ENCODE measurements around the gene CD247.

Gene CD247

GRCh38 chr1:167496797-167497619, 21.3 kb downstream of the CD247 start:
- Histone ChIP-seq H2BK5ac (ENCODE audit: low read depth, low read length, poor library complexity, severe bottlenecking) (no peak overlapping the region), H2BK15ac (ENCODE audit: low read depth, poor library complexity, severe bottlenecking) (no peak overlapping the region), H4K91ac (ENCODE audit: low read length) (no peak overlapping the region), H2BK12ac (ENCODE audit: low read length in 2 of 2) (no peak overlapping the region), H2BK120ac (ENCODE audit: low read depth, low read length) (no peak overlapping the region), H3K79me1 (replicated peaks; ENCODE audit: low read length, poor library complexity, severe bottlenecking) (no peaks in the 10 kb centered on the region), H3K14ac (ENCODE audit: low read length in 2 of 2) (no peak overlapping the region), H2AFZ (ENCODE audit: low read depth, low read length) (no peak overlapping the region), H3K36me3 (ENCODE audit: control insufficient read depth in 1 of 2, insufficient read depth in 2 of 2, low read depth in 1 of 2, low read length in 2 of 2) (no peaks in the 10 kb centered on the region), H3K27me3 (ENCODE audit: control insufficient read depth in 1 of 2, insufficient read depth in 1 of 2, low read length in 2 of 2) (peaks cover 64 to 82% of the 10 kb centered on the region in 2 experiments), H3K4me2 (ENCODE audit: low read length, poor library complexity, severe bottlenecking) (no peak overlapping the region), H4K8ac (ENCODE audit: low read length) (no peak overlapping the region), H2AK5ac (ENCODE audit: low read length, severe bottlenecking) (no peak overlapping the region), H3K4ac (ENCODE audit: low read depth in 1 of 2, low read length in 2 of 2) (no peak overlapping the region), H3K23ac (ENCODE audit: low read length in 2 of 2) (no peak overlapping the region), H3K27ac (ENCODE audit: low read length, poor library complexity, severe bottlenecking) (no peak overlapping the region), H3K4me1 (ENCODE audit: control insufficient read depth, insufficient read depth, low read depth, low read length) (peaks cover 2% of the 10 kb centered on the region), H3K9me3 (ENCODE audit: control insufficient read depth, low read length) (no peaks in the 10 kb centered on the region), H3K4me3 (ENCODE audit: insufficient read depth in 1 of 2, low read depth in 1 of 2, low read length in 2 of 2) (no peak overlapping the region), H3K9ac (ENCODE audit: low read length) (no peak overlapping the region), H3K18ac (ENCODE audit: low read depth in 1 of 2, low read length in 2 of 2) (no peak overlapping the region)
- 82% methylated on average over 9 of the region's 11 CpGs for WGBS
- no peak for DNase-seq

GRCh38 chr1:167493372-167493771, 25.0 kb downstream of the CD247 start:
- Histone ChIP-seq H3K79me1 (replicated peaks; ENCODE audit: low read length, poor library complexity, severe bottlenecking) (no peaks in the 10 kb centered on the region), H4K8ac (ENCODE audit: low read length) (no peak overlapping the region), H2BK15ac (ENCODE audit: low read depth, poor library complexity, severe bottlenecking) (no peak overlapping the region), H2BK12ac (ENCODE audit: low read length in 2 of 2) (no peak overlapping the region), H3K4me1 (ENCODE audit: control insufficient read depth, insufficient read depth, low read depth, low read length) (peaks cover 2% of the 10 kb centered on the region), H2BK5ac (ENCODE audit: low read depth, low read length, poor library complexity, severe bottlenecking) (no peak overlapping the region), H3K9me3 (ENCODE audit: control insufficient read depth, low read length) (no peaks in the 10 kb centered on the region), H3K36me3 (ENCODE audit: control insufficient read depth in 1 of 2, insufficient read depth in 2 of 2, low read depth in 1 of 2, low read length in 2 of 2) (no peaks in the 10 kb centered on the region), H3K4me2 (ENCODE audit: low read length, poor library complexity, severe bottlenecking) (no peak overlapping the region), H3K27ac (ENCODE audit: low read length, poor library complexity, severe bottlenecking) (no peak overlapping the region), H3K4me3 (ENCODE audit: insufficient read depth in 1 of 2, low read depth in 1 of 2, low read length in 2 of 2) (no peak overlapping the region), H2AFZ (ENCODE audit: low read depth, low read length) (no peak overlapping the region), H4K91ac (ENCODE audit: low read length) (no peak overlapping the region), H3K14ac (ENCODE audit: low read length in 2 of 2) (no peak overlapping the region), H2BK120ac (ENCODE audit: low read depth, low read length) (no peak overlapping the region), H3K4ac (ENCODE audit: low read depth in 1 of 2, low read length in 2 of 2) (no peak overlapping the region), H2AK5ac (ENCODE audit: low read length, severe bottlenecking) (no peak overlapping the region), H3K27me3 (ENCODE audit: control insufficient read depth in 1 of 2, insufficient read depth in 1 of 2, low read length in 2 of 2) (peaks cover 53 to 58% of the 10 kb centered on the region in 2 experiments), H3K23ac (ENCODE audit: low read length in 2 of 2) (no peak overlapping the region), H3K9ac (ENCODE audit: low read length) (no peak overlapping the region), H3K18ac (ENCODE audit: low read depth in 1 of 2, low read length in 2 of 2) (no peak overlapping the region)
- no CpG with 5 or more reads among the region's 2 CpGs for WGBS
- no peak for DNase-seq

- Histone ChIP-seq H4K8ac (ENCODE audit: low read length) (no peak overlapping the region), H3K9me3 (ENCODE audit: control insufficient read depth, low read length) (no peaks in the 10 kb centered on the region), H3K4me1 (ENCODE audit: control insufficient read depth, insufficient read depth, low read depth, low read length) (peaks cover 2% of the 10 kb centered on the region), H3K14ac (ENCODE audit: low read length in 2 of 2) (no peak overlapping the region), H2BK120ac (ENCODE audit: low read depth, low read length) (no peak overlapping the region), H2BK5ac (ENCODE audit: low read depth, low read length, poor library complexity, severe bottlenecking) (no peak overlapping the region), H3K18ac (ENCODE audit: low read depth in 1 of 2, low read length in 2 of 2) (no peak overlapping the region), H3K9ac (ENCODE audit: low read length) (no peak overlapping the region), H3K4me2 (ENCODE audit: low read length, poor library complexity, severe bottlenecking) (no peak overlapping the region), H2BK15ac (ENCODE audit: low read depth, poor library complexity, severe bottlenecking) (no peak overlapping the region), H4K91ac (ENCODE audit: low read length) (no peak overlapping the region), H2BK12ac (ENCODE audit: low read length in 2 of 2) (no peak overlapping the region), H3K4ac (ENCODE audit: low read depth in 1 of 2, low read length in 2 of 2) (no peak overlapping the region), H3K27me3 (ENCODE audit: control insufficient read depth in 1 of 2, insufficient read depth in 1 of 2, low read length in 2 of 2) (peaks cover 44 to 50% of the 10 kb centered on the region in 2 experiments), H3K79me1 (replicated peaks; ENCODE audit: low read length, poor library complexity, severe bottlenecking) (no peaks in the 10 kb centered on the region), H3K27ac (ENCODE audit: low read length, poor library complexity, severe bottlenecking) (no peak overlapping the region), H2AFZ (ENCODE audit: low read depth, low read length) (no peak overlapping the region), H3K36me3 (ENCODE audit: control insufficient read depth in 1 of 2, insufficient read depth in 2 of 2, low read depth in 1 of 2, low read length in 2 of 2) (no peaks in the 10 kb centered on the region), H2AK5ac (ENCODE audit: low read length, severe bottlenecking) (no peak overlapping the region), H3K4me3 (ENCODE audit: insufficient read depth in 1 of 2, low read depth in 1 of 2, low read length in 2 of 2) (no peak overlapping the region), H3K23ac (ENCODE audit: low read length in 2 of 2) (no peak overlapping the region)
- no CpG with 5 or more reads among the region's 5 CpGs for WGBS
- no peak for DNase-seq
These were observed 25.8 kb downstream of the CD247 start for GRCh38 chr1:167492481-167492910.

GRCh38 chr1:167491586-167492461, 26.5 kb downstream of the CD247 start:
- no peak overlapping the region for H4K8ac ChIP-seq (ENCODE audit: low read length)
- no peak overlapping the region for H3K14ac ChIP-seq (ENCODE audit: low read length in 2 of 2)
- H4K91ac ChIP-seq (ENCODE audit: low read length): no peak overlapping the region
- no peak overlapping the region for H2BK120ac ChIP-seq (ENCODE audit: low read depth, low read length)
- no peak overlapping the region for H2AFZ ChIP-seq (ENCODE audit: low read depth, low read length)
- H3K27me3 ChIP-seq (ENCODE audit: control insufficient read depth in 1 of 2, insufficient read depth in 1 of 2, low read length in 2 of 2): peaks cover 43% of the 10 kb centered on the region in 2 experiments
- H3K23ac ChIP-seq (ENCODE audit: low read length in 2 of 2): no peak overlapping the region
- H3K4me3 ChIP-seq (ENCODE audit: insufficient read depth in 1 of 2, low read depth in 1 of 2, low read length in 2 of 2): no peak overlapping the region
- no peak overlapping the region for H3K9ac ChIP-seq (ENCODE audit: low read length)
- no peaks in the 10 kb centered on the region for H3K9me3 ChIP-seq (ENCODE audit: control insufficient read depth, low read length)
- no peak overlapping the region for H3K27ac ChIP-seq (ENCODE audit: low read length, poor library complexity, severe bottlenecking)
- H3K4me1 ChIP-seq (ENCODE audit: control insufficient read depth, insufficient read depth, low read depth, low read length): peaks cover 2% of the 10 kb centered on the region
- no peaks in the 10 kb centered on the region for H3K79me1 ChIP-seq (replicated peaks; ENCODE audit: low read length, poor library complexity, severe bottlenecking)
- H2BK5ac ChIP-seq (ENCODE audit: low read depth, low read length, poor library complexity, severe bottlenecking): no peak overlapping the region
- 54% methylated on average over 10 of the region's 12 CpGs for WGBS
- no peak overlapping the region for H3K4me2 ChIP-seq (ENCODE audit: low read length, poor library complexity, severe bottlenecking)
- H2BK15ac ChIP-seq (ENCODE audit: low read depth, poor library complexity, severe bottlenecking): no peak overlapping the region
- no peak overlapping the region for H3K4ac ChIP-seq (ENCODE audit: low read depth in 1 of 2, low read length in 2 of 2)
- DNase-seq: no peak
- H3K18ac ChIP-seq (ENCODE audit: low read depth in 1 of 2, low read length in 2 of 2): no peak overlapping the region
- H2BK12ac ChIP-seq (ENCODE audit: low read length in 2 of 2): no peak overlapping the region
- no peaks in the 10 kb centered on the region for H3K36me3 ChIP-seq (ENCODE audit: control insufficient read depth in 1 of 2, insufficient read depth in 2 of 2, low read depth in 1 of 2, low read length in 2 of 2)
- H2AK5ac ChIP-seq (ENCODE audit: low read length, severe bottlenecking): no peak overlapping the region
